ENCODE data around the gene FAF1. TPM values are rescaled to one million over a fixed set of nuclear protein-coding genes. Genes with fewer than 3 reads are reported as not detected.

Gene FAF1
- total and polyA plus RNA-seq, 9 of the 15 experiments (the other 6 are each of a cell fraction or from before 2014, with no cell fraction given) = 48.7 to 225 (median 118) TPM

GRCh38 chr1:50873458-50874187 lies 86.4 kb downstream of the FAF1 start (continued):
- TF ChIP-seq HNRNPUL1 (IDR thresholded peaks at IDR 0.05; ENCODE audit: low read length) = no peak
- TF ChIP-seq RBM15 (IDR thresholded peaks at IDR 0.05; ENCODE audit: insufficient read depth, low read length) = no peak
- no peak for TF ChIP-seq RBM34 (IDR thresholded peaks at IDR 0.05; ENCODE audit: borderline replicate concordance, insufficient read depth, low read length)
- TF ChIP-seq, protein P1, sequence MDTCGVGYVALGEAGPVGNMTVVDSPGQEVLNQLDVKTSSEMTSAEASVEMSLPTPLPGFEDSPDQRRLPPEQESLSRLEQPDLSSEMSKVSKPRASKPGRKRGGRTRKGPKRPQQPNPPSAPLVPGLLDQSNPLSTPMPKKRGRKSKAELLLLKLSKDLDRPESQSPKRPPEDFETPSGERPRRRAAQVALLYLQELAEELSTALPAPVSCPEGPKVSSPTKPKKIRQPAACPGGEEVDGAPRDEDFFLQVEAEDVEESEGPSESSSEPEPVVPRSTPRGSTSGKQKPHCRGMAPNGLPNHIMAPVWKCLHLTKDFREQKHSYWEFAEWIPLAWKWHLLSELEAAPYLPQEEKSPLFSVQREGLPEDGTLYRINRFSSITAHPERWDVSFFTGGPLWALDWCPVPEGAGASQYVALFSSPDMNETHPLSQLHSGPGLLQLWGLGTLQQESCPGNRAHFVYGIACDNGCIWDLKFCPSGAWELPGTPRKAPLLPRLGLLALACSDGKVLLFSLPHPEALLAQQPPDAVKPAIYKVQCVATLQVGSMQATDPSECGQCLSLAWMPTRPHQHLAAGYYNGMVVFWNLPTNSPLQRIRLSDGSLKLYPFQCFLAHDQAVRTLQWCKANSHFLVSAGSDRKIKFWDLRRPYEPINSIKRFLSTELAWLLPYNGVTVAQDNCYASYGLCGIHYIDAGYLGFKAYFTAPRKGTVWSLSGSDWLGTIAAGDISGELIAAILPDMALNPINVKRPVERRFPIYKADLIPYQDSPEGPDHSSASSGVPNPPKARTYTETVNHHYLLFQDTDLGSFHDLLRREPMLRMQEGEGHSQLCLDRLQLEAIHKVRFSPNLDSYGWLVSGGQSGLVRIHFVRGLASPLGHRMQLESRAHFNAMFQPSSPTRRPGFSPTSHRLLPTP (IDR thresholded peaks at IDR 0.05; ENCODE audit: borderline replicate concordance, extremely low read depth, insufficient read length) = no peak
- peak; percentile 68; the same call in 1 of the 2 replicates for TF ChIP-seq ARID3A (IDR thresholded peaks at IDR 0.05; ENCODE audit: borderline replicate concordance, low read depth, low read length)
- TF ChIP-seq CEBPB (tag; IDR thresholded peaks at IDR 0.05) = peak; percentile 25
- TF ChIP-seq ELF4 (CRISPR knock-in tag; IDR thresholded peaks at IDR 0.05) = no peak
- no peak for TF ChIP-seq BRD4 (IDR thresholded peaks at IDR 0.05)
- TF ChIP-seq, protein P2, sequence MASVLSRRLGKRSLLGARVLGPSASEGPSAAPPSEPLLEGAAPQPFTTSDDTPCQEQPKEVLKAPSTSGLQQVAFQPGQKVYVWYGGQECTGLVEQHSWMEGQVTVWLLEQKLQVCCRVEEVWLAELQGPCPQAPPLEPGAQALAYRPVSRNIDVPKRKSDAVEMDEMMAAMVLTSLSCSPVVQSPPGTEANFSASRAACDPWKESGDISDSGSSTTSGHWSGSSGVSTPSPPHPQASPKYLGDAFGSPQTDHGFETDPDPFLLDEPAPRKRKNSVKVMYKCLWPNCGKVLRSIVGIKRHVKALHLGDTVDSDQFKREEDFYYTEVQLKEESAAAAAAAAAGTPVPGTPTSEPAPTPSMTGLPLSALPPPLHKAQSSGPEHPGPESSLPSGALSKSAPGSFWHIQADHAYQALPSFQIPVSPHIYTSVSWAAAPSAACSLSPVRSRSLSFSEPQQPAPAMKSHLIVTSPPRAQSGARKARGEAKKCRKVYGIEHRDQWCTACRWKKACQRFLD (CRISPR knock-in tag; IDR thresholded peaks at IDR 0.05) = no peak
- TF ChIP-seq E2F3 (CRISPR knock-in tag; IDR thresholded peaks at IDR 0.05) = no peak
- no peak for TF ChIP-seq XRCC4 (IDR thresholded peaks at IDR 0.05; ENCODE audit: extremely low read depth, insufficient read depth, insufficient read length)
- TF ChIP-seq, protein P3, sequence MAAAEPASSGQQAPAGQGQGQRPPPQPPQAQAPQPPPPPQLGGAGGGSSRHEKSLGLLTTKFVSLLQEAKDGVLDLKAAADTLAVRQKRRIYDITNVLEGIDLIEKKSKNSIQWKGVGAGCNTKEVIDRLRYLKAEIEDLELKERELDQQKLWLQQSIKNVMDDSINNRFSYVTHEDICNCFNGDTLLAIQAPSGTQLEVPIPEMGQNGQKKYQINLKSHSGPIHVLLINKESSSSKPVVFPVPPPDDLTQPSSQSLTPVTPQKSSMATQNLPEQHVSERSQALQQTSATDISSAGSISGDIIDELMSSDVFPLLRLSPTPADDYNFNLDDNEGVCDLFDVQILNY (CRISPR knock-in tag; IDR thresholded peaks at IDR 0.05) = no peak
- TF ChIP-seq MEF2D (tag; conservative IDR thresholded peaks at IDR 0.05; ENCODE audit: low read depth) = no peak
- no peak for TF ChIP-seq IFI16 (CRISPR knock-in tag; IDR thresholded peaks at IDR 0.05)
- TF ChIP-seq BACH1 (tag; IDR thresholded peaks at IDR 0.05) = peak; percentile 72
- peak; percentile 88; the same call in 1 of the 2 replicates for TF ChIP-seq ZC3H8 (IDR thresholded peaks at IDR 0.05)
- no peak for TF ChIP-seq ZNF146 (CRISPR knock-in tag; IDR thresholded peaks at IDR 0.05; ENCODE audit: unreplicated experiment)
- no peak for TF ChIP-seq PHTF2 (CRISPR knock-in tag; IDR thresholded peaks at IDR 0.05)
- no peak for TF ChIP-seq NUFIP1 (IDR thresholded peaks at IDR 0.05; ENCODE audit: partially characterized antibody)
- TF ChIP-seq MTF1 (CRISPR knock-in tag; IDR thresholded peaks at IDR 0.05; ENCODE audit: borderline replicate concordance) = no peak
- TF ChIP-seq HMGN3 (IDR thresholded peaks at IDR 0.05; ENCODE audit: borderline replicate concordance, extremely low read depth, insufficient read length, low read depth, low read length) = no peak
- TF ChIP-seq MECOM (CRISPR knock-in tag; IDR thresholded peaks at IDR 0.05) = no peak

Data from K562 (cell line).